NT2/D1 (cell line): ENCODE results near the gene CUL3.

Experiments
- DNase-seq: peaks from one replicate; pipeline ENCODE4 v3.0.0-alpha.2; 2011; ENCODE audit warnings: low read depth, low spot score
- H3K27me3 ChIP-seq: 2 replicates; pipeline ENCODE4 v1.6.0; 2011; ENCODE audit warnings: mild to moderate bottlenecking; ENCODE audit not compliant: insufficient read length, insufficient read depth
- H3K36me3 ChIP-seq: 2 replicates; pipeline ENCODE4 v1.6.1; 2011; ENCODE audit warnings: mild to moderate bottlenecking, low read length, mixed read lengths; ENCODE audit not compliant: insufficient read depth, insufficient read length
- H3K4me1 ChIP-seq: 2 replicates; pipeline ENCODE4 v1.5.1; 2011; ENCODE audit not compliant: insufficient read depth, insufficient read length
- H3K4me3 ChIP-seq: 2 replicates; pipeline ENCODE4 v1.5.1; 2011; ENCODE audit warnings: low read depth; ENCODE audit not compliant: insufficient read length
- H3K9ac ChIP-seq: 2 replicates; pipeline ENCODE4 v1.6.0; 2011; ENCODE audit warnings: low read depth; ENCODE audit not compliant: insufficient read length
- H3K9me3 ChIP-seq: 2 replicates; pipeline ENCODE4 v1.5.1; 2011; ENCODE audit warnings: mild to moderate bottlenecking, low read length; ENCODE audit not compliant: insufficient read depth
- SUZ12 ChIP-seq: IDR thresholded peaks from 2 replicates; pipeline ENCODE4 v1.6.1; 2011; ENCODE audit not compliant: insufficient read length, insufficient read depth; ENCODE audit errors: extremely low read depth
- YY1 ChIP-seq: IDR thresholded peaks from 2 replicates; pipeline ENCODE4 v1.6.1; 2011; ENCODE audit not compliant: insufficient read length, insufficient read depth
- ZNF274 ChIP-seq: IDR thresholded peaks from 2 replicates; pipeline ENCODE4 v1.6.1; 2011; ENCODE audit warnings: mild to moderate bottlenecking, low read depth, low read length

Gene CUL3

GRCh38 chr2:224438726-224439125 lies 146.4 kb downstream of the CUL3 start:
- H3K27me3 ChIP-seq = no peaks in the 10 kb centered on the region
- peaks cover 11% of the 10 kb centered on the region; the same call in 1 of the 2 replicates for H3K9me3 ChIP-seq
- H3K4me3 ChIP-seq = no peak overlapping the region
- H3K9ac ChIP-seq = no peak overlapping the region
- DNase-seq = no peak
- no peak for TF ChIP-seq SUZ12
- TF ChIP-seq YY1 = no peak
- TF ChIP-seq ZNF274 = no peak
- H3K4me1 ChIP-seq = no peaks in the 10 kb centered on the region
- no peaks in the 10 kb centered on the region for H3K36me3 ChIP-seq

DNA sequence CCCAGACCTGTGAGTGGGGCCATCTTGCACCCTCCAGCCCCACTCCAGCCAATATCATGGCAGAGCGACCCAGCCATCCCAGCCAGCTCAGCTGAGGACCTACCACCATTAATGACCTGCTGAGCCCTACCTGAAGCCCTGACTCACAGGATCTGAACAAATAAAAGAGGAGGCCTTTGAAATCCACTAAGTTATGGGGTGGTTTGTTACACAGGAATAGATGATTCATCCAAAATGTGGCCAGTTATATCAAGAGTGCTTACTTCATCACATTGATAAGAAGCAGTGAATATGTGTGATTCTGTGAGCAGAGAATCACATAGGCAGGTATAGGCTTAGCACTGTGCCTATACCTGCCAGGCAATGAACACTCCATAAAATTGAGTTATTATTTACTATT lies 148.5 kb downstream of the CUL3 start:
- Histone ChIP-seq H3K27me3 (no peaks in the 10 kb centered on the region), H3K9ac (no peak overlapping the region), H3K4me1 (no peaks in the 10 kb centered on the region), H3K9me3 (peaks cover 20% of the 10 kb centered on the region; the same call in 1 of the 2 replicates), H3K4me3 (no peak overlapping the region), H3K36me3 (peaks cover 4% of the 10 kb centered on the region)
- TF ChIP-seq SUZ12 = no peak
- no peak for TF ChIP-seq ZNF274
- no peak for TF ChIP-seq YY1
- no peak for DNase-seq

DNA sequence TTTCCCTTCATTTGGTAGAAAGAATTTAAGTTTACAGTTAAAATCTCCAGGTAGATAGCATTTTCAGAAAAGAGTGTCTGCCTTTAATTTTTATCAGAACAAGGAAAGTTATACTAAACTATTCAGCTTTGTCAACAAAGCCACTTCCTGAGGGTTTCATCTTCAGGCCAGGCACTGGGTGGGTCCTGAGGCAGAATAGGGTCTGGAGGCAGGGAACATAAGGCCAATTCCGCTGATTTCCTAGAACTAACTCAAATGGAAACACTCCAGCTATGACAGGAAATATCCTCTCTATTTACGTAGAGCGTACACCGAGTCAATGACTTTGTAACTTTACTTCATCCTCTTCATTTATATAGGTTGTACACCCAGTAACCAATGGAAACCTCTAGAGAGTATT lies 150.5 kb downstream of the CUL3 start:
- TF ChIP-seq ZNF274 (no peak), SUZ12 (no peak), YY1 (no peak)
- Histone ChIP-seq H3K9me3 (peaks cover 40% of the 10 kb centered on the region), H3K4me1 (no peaks in the 10 kb centered on the region), H3K9ac (no peak overlapping the region), H3K36me3 (peaks cover 4% of the 10 kb centered on the region), H3K27me3 (no peaks in the 10 kb centered on the region), H3K4me3 (no peak overlapping the region)
- DNase-seq = no peak

DNA sequence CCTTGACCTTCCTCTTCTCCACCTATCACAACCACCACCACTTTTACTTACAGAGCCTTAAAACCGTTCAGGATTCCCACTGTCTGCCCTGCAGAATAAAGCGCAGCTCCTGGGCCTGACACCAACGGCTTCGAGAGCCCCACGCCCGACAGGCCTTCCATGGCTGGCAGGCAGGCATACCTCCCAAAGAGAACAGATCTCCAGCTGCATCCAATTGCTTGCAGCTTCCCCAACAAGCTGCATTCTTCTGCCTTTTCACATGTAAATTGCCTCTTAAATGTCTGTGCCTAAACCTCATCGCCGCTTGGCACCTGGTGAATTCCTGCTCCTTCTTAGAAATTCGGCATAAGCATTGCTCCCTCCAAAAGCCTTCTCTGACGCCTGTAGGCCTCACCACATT lies 151.7 kb downstream of the CUL3 start:
- Histone ChIP-seq H3K9me3 (peaks cover 52% of the 10 kb centered on the region), H3K4me1 (no peaks in the 10 kb centered on the region), H3K4me3 (peak overlapping the region; percentile 37), H3K27me3 (no peaks in the 10 kb centered on the region), H3K36me3 (peaks cover 12% of the 10 kb centered on the region), H3K9ac (peak overlapping the region; percentile 58)
- TF ChIP-seq SUZ12 (no peak), YY1 (peak; percentile 25)
- peak; percentile 93 for DNase-seq

DNA sequence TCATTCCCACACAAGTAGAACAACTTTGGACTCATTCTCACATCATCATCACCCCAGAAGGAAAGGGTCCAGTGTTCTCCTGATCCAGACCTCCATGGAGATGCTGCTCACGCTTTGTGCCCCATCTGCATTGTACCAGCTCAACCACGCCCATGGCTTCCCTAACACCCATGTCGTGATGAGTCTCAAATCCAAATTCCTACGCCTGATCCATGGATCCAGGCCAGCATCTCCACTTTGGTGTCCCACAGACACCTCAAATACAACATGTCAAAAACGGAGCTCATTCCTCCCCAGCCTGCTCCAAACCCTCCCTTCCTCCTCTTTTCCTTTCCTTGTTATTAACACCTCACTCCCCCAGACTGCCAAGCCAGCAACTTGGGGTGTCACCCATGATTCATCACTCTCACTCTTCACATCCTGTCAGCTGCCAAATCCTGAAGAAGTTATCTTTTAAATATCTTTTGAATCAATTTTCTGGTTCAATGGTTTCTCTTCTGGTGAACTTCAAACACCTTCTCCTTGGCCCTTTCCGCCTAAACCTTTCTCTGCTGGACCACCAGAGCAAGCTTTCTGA lies 153.1 kb downstream of the CUL3 start:
- no peaks in the 10 kb centered on the region for H3K27me3 ChIP-seq
- H3K9me3 ChIP-seq = peaks cover 60% of the 10 kb centered on the region
- peaks cover 13% of the 10 kb centered on the region for H3K36me3 ChIP-seq
- TF ChIP-seq ZNF274 = no peak
- no peak for DNase-seq
- no peak overlapping the region for H3K4me3 ChIP-seq
- H3K4me1 ChIP-seq = no peaks in the 10 kb centered on the region
- no peak overlapping the region for H3K9ac ChIP-seq

- H3K27me3 ChIP-seq = no peaks in the 10 kb centered on the region
- H3K4me1 ChIP-seq = no peaks in the 10 kb centered on the region
- DNase-seq = no peak
- TF ChIP-seq SUZ12 = no peak
- TF ChIP-seq ZNF274 = no peak
- TF ChIP-seq YY1 = no peak
- H3K9me3 ChIP-seq = peaks cover 69% of the 10 kb centered on the region
- H3K9ac ChIP-seq = no peak overlapping the region
- H3K4me3 ChIP-seq = no peak overlapping the region
- peaks cover 13% of the 10 kb centered on the region for H3K36me3 ChIP-seq
Measured at GRCh38 chr2:224429441-224429810, 155.7 kb downstream of the CUL3 start.

DNA sequence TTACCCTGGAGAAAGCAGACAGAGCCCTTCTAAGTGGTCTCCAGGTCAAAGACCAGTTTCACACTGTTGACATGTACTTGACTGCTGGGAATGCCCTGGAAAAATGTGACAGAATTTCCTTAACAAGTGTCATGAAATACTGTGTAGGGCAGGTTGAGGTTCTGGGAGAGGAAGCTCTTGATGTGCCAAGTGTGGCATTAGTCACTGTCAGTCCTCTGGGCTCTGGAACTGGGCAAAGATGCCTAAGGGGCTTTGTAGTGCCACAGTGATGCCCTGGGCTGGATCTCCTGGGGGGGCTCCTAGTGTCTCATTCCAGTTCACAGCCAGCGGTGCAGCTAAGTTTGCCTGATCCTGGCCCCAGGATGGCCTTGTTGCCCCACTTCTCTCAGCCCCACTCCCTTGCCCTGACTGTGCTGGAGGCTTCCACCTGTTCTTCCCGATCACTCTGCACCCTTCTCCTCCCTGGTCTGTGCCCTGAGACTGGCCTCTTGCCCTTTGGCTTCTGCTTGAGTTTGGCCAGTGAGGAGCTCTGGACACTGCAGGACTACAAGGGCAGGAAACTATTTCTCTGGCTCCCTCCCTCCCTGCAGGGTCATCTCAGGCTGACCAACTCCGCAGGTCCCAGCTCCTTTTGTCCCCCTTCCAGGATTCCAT lies 156.2 kb downstream of the CUL3 start:
- H3K9ac ChIP-seq = no peak overlapping the region
- H3K4me3 ChIP-seq = no peak overlapping the region
- peaks cover 13% of the 10 kb centered on the region for H3K36me3 ChIP-seq
- H3K9me3 ChIP-seq = peaks cover 69% of the 10 kb centered on the region
- TF ChIP-seq ZNF274 (no peak), SUZ12 (no peak), YY1 (no peak)
- H3K27me3 ChIP-seq = no peaks in the 10 kb centered on the region
- no peak for DNase-seq
- H3K4me1 ChIP-seq = no peaks in the 10 kb centered on the region

DNA sequence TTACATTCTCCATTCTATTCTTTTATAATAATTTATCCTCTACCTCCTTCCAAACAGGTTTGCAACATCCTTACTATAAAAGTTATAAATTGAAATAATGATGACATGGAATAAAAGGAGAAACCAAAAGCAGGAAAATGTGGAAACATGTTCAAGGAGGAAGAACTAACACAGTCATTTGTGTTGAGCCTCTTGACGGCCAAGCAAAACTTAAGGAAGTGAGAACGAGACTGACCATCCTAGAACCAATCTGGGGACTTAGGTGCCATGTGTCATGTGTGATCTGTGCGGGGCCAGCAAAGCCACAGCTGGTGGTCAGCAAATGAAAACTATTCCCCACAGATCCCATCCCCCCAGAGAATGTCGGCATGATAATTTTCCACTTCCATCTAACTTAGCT lies 157.7 kb downstream of the CUL3 start:
- Histone ChIP-seq H3K9ac (no peak overlapping the region), H3K9me3 (peaks cover 68% of the 10 kb centered on the region), H3K27me3 (no peaks in the 10 kb centered on the region), H3K4me1 (no peaks in the 10 kb centered on the region), H3K4me3 (no peak overlapping the region), H3K36me3 (peaks cover 13% of the 10 kb centered on the region)
- TF ChIP-seq SUZ12 (no peak), ZNF274 (no peak), YY1 (no peak)
- DNase-seq = no peak
